Stimulated activated CD8-positive, alpha-beta memory T cell treated with anti-CD3 and anti-CD28 coated beads, Interleukin-7, amount 100 ng/mL, for 48 hours (primary cell): ENCODE measurements around the gene DIP2C.

Experiments used
- DNase-seq, 2 donors: peaks; one replicate each; pipeline ENCODE4 v3.0.0-alpha.2; 2020; ENCODE audit warnings: low read depth in 1 of 2; ENCODE audit errors: extremely low read depth in 1 of 2

DIP2C gene

DNA sequence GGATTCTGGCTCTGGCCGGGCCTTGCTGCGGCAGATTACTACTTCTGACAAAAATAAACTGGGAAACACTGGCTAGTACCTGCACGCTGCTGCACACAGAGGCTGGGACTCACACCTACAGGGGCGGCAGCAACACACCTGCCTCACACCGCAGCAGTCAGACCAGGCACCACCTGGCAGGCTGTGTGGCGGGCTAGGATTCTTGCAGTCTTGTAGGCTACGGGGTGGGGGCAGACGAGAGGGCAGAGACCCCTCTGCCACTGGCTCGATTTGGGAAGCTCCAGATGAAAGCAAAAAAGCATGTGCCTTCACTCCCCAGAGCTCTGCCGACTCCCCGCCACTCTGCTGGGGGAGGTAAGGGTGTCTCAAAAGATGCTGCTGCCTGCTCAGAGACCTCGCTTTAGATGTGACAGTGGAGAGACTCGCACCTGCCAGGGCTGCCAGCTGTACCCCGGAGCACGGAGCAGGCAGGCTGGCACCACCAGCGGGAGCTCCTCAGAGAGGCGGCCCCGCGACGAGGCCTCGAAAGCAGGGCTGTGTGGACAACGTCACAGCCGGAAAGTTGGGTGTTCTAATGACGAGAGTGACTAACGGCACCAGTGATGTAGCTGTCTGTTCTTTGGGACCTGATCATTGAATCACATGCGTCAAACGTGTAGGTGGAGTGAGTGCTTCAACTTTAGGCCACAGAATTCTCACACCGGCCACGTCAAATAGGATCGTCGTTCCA, 303.7 kb downstream of the DIP2C start:
- DNase-seq, result no peak

DNA sequence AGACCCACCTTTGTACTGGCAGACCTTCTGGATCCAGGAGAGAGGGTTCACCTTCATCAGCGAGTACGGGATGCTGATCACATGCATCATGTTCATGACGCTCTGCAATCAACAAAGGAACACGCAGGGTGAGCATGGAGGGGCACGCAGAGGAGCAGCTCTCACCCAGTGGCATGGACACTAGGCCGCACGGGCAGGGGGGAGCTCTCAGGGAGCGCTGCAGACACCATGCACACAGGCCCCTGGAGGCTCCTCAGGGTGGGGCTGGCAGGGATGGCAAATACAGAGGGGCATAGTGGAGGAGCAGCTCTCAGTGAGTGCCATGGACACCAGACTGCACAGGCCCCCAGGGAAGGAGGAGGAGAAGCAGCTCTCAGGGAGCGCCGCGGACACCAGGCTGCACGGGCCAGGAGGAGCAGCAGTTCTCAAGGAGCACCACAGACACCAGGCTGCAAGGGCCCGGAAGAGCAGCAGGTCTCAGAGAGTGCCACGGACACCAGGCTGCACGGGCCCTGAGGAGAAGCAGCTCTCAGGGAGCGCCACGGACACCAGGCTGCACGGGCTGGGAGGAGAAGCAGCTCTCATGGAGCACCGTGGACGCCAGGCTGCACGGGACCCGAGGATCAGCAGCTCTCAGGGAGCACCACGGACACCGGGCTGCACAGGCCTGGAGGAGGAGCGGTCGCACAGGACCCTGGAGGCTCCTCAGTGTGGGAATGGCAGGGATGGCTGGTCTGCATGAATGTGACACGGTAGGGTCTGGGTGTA, 304.7 kb downstream of the DIP2C start:
- DNase-seq, result no peak

DNA sequence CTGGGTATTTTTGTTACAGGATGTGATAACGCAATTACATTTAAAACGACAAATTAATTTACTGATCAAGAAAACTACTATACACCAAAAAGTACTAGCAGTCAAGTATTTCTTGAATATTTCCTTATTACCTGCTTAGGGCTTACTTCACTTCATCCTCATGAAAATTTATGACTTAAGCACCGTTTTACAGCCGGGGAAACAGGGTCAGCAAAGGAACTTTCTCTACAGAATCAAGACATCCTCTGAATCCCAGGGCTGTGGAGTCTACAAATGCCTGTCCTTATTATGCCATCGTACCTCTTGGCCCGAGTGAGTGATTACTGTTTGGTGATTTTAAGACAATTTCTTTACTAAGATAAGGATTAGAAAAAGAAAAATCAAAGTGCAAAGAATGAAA, 305.9 kb downstream of the DIP2C start:
- no peak for DNase-seq

DNA sequence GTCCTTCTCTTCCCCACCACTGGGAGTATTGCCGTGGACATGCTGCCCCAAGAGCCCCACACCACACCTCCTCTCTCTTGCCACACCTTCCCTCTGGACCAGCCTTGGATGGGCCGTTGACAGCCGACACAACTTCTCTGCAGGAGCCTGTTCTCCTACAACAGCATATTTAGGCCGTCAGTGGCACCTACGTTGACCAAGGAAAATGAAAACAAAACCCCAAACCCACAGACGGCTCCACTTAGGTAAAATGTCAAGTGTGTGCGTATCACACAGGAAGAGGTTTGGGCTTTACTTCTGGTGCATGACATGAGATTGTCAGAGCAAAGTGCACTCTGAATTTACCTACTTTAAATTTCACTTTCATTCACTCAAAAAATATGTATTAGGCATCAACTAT, 307.7 kb downstream of the DIP2C start:
- no peak for DNase-seq

DNA sequence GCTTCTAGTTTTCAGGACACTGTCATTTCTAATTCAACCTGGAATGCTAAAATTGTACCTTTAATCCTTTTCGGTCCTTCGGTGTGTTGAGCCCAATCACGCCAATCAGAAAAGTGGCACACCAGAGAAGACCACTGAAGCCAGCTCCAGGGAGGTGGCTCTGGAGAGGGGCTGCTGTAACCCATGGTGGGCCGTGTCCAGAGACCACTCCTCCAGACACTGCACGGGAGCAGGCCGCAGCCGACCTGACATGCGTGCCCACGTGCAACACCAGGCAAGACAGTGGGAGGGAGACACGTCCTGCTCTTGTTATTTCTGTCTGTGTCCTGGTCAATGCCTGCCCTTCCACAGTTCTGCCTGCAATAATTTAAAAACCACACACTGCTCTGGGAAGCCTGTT, 308.1 kb downstream of the DIP2C start:
- no peak for DNase-seq

DNA sequence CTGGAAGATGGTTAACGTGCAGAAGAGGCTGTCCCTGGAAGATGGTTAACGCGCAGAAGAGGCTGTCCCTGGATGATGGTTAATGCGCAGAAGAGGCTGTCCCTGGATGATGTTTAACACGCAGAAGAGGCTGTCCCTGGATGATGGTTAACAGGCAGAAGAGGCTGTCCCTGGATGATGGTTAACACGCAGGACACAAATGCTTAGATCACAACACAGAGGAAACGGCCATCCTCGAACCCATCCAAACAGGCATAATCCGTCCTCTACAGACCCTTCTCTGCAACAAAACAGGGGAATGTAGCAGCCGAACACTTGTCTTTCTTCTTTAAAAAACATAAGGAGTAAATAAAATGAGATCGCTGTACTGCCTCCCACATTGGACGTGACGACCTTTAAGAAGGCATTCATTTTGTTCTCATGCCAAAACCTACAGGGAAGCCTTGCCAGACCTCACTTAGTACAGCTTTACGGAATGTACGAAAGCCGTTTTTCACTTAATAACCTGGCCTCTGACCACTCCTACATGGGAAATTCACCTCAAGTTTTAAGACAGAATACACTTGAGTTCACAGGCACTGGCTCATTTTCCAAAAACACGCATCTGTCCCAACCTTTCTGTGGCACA, 309.0 kb downstream of the DIP2C start:
- DNase-seq, result no peak

DNA sequence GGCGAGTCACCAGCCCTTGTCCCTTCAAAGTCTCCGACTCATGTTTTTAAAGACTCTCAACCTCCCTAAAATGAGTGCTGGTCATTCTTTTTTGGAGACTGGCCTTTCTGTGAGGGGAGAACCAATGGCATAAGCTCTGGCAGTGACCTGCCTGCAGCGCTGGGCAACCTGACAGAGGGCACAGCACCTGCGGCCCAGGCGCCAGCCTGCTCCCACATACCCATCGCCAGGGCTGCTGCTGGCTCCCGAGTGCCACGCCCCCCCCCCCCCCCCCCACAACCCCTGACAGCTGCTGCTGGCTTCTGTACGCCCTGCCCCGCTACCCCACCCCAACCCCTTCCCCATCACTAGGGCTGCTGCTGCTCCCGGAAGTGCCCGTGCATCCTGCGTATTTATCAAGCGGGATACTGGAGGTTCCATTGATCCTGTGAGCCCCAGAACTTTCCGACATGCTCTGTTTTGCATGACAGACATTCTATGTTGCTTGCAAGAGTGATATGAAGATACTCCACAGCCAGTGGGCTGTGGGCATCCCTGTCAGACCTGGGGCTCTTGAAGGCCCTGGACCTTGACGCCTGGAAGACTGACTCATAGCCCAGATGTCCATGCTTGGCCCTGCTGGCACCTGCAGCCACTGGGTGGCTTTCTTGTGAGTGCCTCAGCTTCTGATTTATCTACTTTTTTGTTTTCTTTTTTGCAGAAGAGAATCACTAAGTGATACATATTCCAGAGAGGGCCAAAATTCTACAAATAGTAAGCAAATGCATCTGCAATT, 310.4 kb downstream of the DIP2C start:
- DNase-seq, result no peak

DNA sequence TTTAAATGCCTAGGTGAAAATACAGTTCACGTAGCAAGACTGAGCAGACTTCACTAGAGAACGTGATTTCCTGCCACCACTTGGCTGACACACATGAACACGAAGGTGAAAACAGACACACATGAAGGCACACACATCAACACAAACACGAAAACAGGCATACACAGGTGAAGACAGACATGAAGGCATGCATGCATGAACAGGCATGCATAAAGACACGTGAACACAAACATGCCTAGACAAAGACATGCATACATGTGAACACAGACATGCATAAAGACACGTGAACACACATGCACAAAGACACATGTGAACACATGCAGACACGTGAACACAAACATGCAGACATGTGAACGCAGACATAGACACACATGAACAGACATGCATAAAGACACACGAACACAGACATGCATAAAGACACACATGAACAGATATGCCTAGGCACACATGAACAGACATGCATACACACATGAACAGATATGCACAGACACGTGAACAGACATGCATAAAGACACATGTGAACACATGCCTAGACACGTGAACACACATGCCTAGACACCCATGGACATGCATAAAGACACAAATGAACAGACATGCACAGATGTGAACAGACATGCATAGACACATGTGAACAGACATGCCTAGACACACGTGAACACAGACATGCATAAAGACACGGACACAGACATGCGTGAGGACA, 311.1 kb downstream of the DIP2C start:
- DNase-seq, result no peak

DNA sequence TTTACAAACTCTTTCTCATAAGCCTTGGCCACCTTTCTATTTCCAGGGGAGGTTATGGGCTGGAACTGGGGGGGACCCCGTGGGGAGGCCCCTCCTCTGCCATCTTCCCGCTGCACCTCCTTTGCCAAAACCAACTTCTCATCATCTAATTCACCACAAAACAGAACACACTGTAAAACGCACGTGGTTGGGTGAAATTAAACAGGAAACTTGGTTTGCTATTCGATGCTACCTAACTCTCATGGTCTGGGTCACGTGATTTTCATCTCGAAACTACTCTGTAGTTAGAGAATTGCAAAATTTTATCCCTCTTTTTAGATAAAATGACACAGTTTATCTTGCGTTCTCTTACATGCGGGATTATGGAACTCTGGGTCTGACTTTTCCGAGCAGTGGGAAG, 312.2 kb downstream of the DIP2C start:
- no peak for DNase-seq

DNA sequence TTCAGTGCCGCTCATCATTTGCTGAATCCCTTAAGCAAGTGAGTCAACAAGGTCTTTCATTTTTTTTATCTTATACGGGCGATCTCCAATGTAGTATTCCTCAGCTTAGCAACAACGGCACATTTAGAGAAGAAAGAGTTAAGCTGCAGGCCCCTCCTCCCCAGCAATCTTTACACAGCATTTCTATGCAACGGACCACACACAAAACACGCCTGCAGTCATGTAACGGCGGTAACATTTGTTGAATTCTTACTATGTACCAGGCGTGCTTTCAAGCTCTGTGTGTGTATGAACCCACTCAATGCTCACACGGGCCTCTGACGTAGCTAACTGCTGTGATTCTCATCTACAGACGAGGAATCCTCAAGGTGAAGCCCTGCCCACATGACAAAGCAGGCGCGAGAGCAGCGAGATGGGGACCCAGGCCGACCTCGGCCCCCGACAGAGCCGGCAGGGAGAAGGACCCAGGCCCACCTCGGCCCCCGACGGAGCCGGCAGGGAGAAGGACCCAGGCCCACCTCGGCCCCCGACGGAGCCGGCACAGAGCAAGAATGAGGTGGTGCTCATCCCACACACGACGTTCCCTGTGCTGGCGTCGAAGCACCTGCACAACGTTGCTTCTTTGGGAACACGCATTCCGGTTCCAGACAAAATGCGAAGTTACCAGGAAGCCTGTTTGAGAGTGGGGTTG, 313.5 kb downstream of the DIP2C start:
- no peak for DNase-seq

DNA sequence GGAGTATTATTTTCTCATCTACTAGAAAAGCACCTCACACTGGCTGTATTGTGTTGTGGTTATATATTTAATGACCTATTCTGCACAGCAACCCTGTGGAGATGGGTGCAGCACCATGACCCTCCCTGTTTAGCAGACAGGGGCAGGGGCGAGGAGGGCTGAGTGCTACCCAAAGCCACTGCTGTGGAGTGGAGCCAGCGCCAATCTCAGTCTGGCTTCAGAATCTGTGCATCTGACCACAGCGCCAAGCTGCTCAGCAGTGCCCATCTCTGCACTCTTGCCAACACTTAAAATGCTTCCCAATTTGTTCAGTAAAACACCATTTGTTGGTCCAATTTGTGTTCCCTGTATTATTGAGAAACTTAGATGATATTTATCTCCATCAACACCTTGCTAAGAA, 315.1 kb downstream of the DIP2C start:
- no peak for DNase-seq

DNA sequence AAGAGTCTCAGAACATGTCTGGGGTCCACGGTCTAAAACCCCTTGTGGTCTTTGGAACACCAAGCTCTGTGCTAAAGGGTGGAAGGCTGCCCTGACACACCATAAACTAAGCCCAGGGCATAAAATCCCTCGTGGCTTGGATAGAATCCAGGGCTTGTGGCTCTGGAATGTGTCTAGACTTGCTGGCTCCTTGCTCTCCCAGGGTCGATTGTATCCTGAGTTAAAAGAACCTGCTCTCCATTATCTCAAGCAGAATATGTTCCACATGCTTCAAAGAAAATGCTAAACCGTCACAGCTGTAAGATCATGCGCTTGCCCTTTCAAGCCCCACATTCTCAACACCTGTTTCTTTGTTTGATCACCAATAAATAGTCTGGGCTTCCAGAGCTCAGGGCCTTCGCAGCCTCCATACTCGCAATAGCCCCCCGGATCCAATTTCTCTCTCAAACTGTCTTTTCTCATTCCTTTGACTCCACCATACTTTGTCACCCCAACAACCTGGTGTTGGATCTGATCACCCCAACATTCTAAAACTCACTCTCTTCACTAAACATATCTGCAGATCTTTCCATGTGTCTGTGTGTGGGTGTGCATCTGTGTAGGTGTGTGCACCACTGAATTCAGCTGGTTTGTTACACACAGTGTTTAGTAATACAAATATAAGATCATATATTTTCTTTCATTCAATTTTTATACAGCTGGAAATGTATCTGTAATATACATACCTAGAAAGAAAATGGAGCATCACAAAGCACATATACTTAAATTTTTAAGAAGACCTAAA, 315.8 kb downstream of the DIP2C start:
- DNase-seq, result no peak

- DNase-seq, result no peak
Measured at GRCh38 chr10:373015-373414, 316.5 kb downstream of the DIP2C start.

DNA sequence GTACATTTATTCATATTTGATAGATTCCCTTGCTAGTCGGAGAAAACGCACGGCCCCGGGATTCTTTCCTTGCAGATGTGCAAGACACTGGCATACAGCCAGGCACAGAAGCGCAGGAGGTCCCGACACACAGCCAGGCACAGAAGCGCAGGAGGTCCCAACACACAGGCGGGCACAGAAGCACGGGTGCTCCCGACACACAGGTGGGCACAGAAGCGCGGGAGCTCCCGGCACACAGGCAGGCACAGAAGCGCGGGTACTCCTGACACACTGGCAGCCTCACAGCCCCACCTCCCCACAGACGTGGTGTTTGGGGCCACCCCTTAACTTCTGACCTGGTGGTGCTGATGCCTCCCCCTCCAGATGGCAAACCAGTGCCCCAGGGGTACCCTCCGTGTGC, 316.9 kb downstream of the DIP2C start:
- no peak for DNase-seq

DNA sequence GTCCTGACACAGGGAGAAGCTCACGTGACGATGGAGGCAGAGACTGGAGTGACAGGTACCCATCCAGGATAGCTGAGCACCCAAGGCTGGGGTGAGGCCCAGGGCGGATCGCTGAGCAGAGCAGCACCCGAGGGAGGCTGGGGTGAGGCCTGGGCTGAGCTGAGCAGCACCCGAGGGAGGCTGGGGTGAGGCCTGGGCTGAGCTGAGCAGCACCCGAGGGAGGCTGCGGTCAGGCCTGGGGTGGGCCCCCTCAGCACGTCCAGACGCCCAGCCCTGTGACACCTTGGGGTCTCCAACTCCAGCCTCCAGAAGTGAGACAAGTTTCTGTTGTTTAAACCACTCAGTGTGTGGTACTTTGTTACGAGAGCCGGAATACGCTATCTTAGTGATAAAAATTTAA, 318.0 kb downstream of the DIP2C start:
- DNase-seq, result no peak

DNA sequence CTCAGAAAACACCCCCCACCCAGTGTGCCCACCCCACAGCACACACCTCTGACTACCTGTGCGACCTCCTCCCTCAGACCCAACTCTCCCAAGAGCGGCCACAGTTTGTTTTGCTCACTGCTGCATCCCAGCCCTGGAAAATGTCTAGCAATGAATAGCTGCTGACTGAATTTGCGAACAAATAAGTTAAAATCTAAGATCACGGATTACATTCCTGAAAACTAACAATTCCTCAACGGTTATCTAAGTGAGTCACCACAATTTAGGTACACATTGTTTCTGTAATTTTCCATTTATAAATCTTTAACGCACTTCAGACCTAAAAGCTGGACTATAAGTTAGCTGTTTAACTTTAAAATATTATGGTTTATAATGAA, 319.0 kb downstream of the DIP2C start:
- no peak for DNase-seq

DNA sequence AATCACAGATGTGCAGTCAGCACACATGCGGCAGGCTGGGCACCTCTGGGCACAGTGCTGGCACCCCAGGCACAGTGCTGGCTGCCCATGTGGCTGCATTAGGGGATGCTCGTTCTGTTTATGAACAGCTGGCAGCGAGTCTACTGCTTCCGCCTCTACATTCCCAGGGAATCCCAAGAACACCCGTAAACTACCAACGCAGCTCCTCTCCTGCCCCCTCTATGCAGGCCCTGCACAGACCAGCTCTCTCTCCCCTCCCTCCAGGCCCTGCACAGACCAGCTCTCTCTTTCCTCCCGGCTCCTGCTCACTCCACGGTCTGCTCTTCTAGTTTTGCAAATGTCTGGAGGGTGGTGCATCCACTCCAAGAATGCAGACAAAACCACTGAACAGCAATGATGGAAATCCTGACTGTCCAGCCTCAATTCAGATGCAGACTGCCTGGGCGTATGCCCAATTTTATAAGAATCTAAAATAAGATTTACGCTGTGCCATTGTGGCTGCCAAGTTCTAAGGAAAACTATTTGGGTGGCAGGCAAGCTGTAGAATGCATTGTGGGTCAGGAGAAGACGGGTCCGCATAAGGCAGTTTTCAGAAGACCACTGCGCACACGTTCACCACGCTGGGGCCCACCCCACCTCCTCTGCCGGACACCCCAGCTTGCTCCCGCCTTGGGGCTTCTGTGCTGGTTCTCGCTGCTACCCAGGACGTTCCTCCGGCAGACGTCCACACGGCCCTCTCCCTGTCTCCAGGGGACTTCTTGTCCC, 319.6 kb downstream of the DIP2C start:
- DNase-seq, result no peak

DNA sequence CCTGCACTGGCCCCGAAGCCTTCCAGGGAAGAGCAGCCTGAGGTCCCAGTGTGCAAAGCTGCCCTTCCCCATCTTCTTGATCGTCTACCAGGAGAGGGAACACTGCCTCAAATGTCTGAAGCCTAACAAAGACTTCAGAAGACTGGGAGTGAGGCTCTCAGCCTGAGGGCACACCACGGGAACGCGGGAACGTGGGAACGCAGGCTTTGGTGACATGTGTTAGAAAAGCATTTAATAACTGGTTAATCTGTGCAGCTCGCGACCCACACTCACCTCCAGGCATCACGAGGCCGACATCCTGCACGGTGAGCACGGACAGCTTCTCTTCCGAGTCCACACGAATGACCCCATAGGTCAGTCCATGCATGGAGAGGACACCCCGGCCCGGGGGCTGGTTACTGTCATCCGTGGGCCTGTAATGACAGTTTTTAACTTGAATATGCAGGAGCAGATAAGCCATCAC, 320.2 kb downstream of the DIP2C start:
- no peak for DNase-seq
